SK-N-SH treated with all-trans-retinoic acid at 6 μM for 48 hours (cell line): ENCODE data around the gene USP6NL.

Experiments
- ATAC-seq: fragments of 200-7000 bp; cut with Tn5 transposase; 3 replicates; pipeline ENCODE4 v1.9.1; 2020; ENCODE audit warnings: mild to moderate bottlenecking, moderate library complexity
- ARNTL ChIP-seq: fragments of 450-650 bp; formaldehyde crosslinking; IDR thresholded peaks from 2 replicates; pipeline ENCODE4 v1.5.0; 2020; ENCODE audit warnings: low read depth, mild to moderate bottlenecking, moderate library complexity, borderline replicate concordance
- BACH2 ChIP-seq: fragments of 250-450 bp; sonication (Bioruptor Pico); IDR thresholded peaks from 2 replicates; pipeline ENCODE4 v1.9.0; 2021; ENCODE audit warnings: mild to moderate bottlenecking, borderline replicate concordance
- CSDC2 ChIP-seq: fragments of 250-450 bp; sonication (Bioruptor Pico); IDR thresholded peaks from 2 replicates; pipeline ENCODE4 v1.5.0; 2020; ENCODE audit warnings: mild to moderate bottlenecking, moderate library complexity
- CSRNP3 ChIP-seq: fragments of 250-450 bp; sonication (Bioruptor Pico); IDR thresholded peaks from 2 replicates; pipeline ENCODE4 v1.5.1; 2021; ENCODE audit warnings: mild to moderate bottlenecking, moderate library complexity
- ESRRG ChIP-seq: fragments of 250-450 bp; sonication (Bioruptor Pico); IDR thresholded peaks from 2 replicates; pipeline ENCODE4 v1.6.1; 2021; ENCODE audit warnings: mild to moderate bottlenecking
- GLIS3 ChIP-seq: fragments of 250-450 bp; sonication (Bioruptor Pico); IDR thresholded peaks from 2 replicates; pipeline ENCODE4 v1.5.0; 2020; ENCODE audit warnings: mild to moderate bottlenecking, moderate library complexity
- ISL1 ChIP-seq: fragments of 250-450 bp; sonication (Bioruptor Pico); IDR thresholded peaks from 2 replicates; pipeline ENCODE4 v2.1.2; 2022; ENCODE audit warnings: mild to moderate bottlenecking, moderate library complexity
- OSR1 ChIP-seq: fragments of 250-450 bp; sonication (Bioruptor Pico); IDR thresholded peaks from 2 replicates; pipeline ENCODE4 v1.8.0; 2022; ENCODE audit warnings: moderate library complexity, mild to moderate bottlenecking, inconsistent platforms
- PATZ1 ChIP-seq: fragments of 250-450 bp; sonication (Bioruptor Pico); IDR thresholded peaks from 2 replicates; pipeline ENCODE4 v1.8.0; 2020; ENCODE audit warnings: mild to moderate bottlenecking, moderate library complexity, borderline replicate concordance
- POU6F1 ChIP-seq: fragments of 250-450 bp; sonication (Bioruptor Pico); IDR thresholded peaks from 2 replicates; pipeline ENCODE4 v1.8.0; 2021; ENCODE audit warnings: low read depth, mild to moderate bottlenecking, moderate library complexity, borderline replicate concordance
- PPARA ChIP-seq: fragments of 250-450 bp; sonication (Bioruptor Pico); IDR thresholded peaks from 2 replicates; pipeline ENCODE4 v1.5.0; 2020; ENCODE audit warnings: mild to moderate bottlenecking, borderline replicate concordance
- RARB ChIP-seq: fragments of 250-450 bp; sonication (Bioruptor Pico); IDR thresholded peaks from 2 replicates; pipeline ENCODE4 v1.8.0; 2021; ENCODE audit warnings: mild to moderate bottlenecking, moderate library complexity
- SNAI2 ChIP-seq: fragments of 250-450 bp; sonication (Bioruptor Pico); IDR thresholded peaks from 2 replicates; pipeline ENCODE4 v1.5.0; 2020; ENCODE audit warnings: mild to moderate bottlenecking, moderate library complexity
- TCF4 ChIP-seq: fragments of 250-450 bp; sonication (Bioruptor Pico); IDR thresholded peaks from 2 replicates; pipeline ENCODE4 v1.8.0; 2021; ENCODE audit warnings: mild to moderate bottlenecking, moderate library complexity, borderline replicate concordance
- TOX ChIP-seq: fragments of 250-450 bp; sonication (Bioruptor Pico); IDR thresholded peaks from 2 replicates; pipeline ENCODE4 v1.8.0; 2021; ENCODE audit warnings: mild to moderate bottlenecking, moderate library complexity, borderline replicate concordance
- TSHZ2 ChIP-seq: fragments of 250-450 bp; sonication (Bioruptor Pico); IDR thresholded peaks from 2 replicates; pipeline ENCODE4 v1.5.0; 2020; ENCODE audit warnings: mild to moderate bottlenecking, moderate library complexity
- ZFP3 ChIP-seq: fragments of 250-450 bp; sonication (Bioruptor Pico); IDR thresholded peaks from 2 replicates; pipeline ENCODE4 v1.5.0; 2020; ENCODE audit warnings: mild to moderate bottlenecking, moderate library complexity
- ZNF565 ChIP-seq: fragments of 450-650 bp; formaldehyde crosslinking; conservative IDR thresholded peaks from 2 replicates; pipeline ENCODE4 v1.5.0; 2020; ENCODE audit warnings: low read depth, mild to moderate bottlenecking, moderate library complexity
- ZNF70 ChIP-seq: fragments of 450-650 bp; formaldehyde crosslinking; IDR thresholded peaks from 2 replicates; pipeline ENCODE4 v1.5.0; 2020; ENCODE audit warnings: mild to moderate bottlenecking, moderate library complexity
- ZNF8 ChIP-seq: fragments of 450-650 bp; formaldehyde crosslinking; IDR thresholded peaks from 2 replicates; pipeline ENCODE4 v1.5.0; 2020; ENCODE audit warnings: mild to moderate bottlenecking, moderate library complexity

USP6NL gene

GRCh38 chr10:11488126-11488525, 123.3 kb downstream of the USP6NL start:
- no peak for ATAC-seq
- TF ChIP-seq CSRNP3 (CRISPR knock-in tag), result no peak
- TF ChIP-seq ZNF70 (CRISPR knock-in tag), result no peak
- TF ChIP-seq SNAI2, result no peak
- TF ChIP-seq TOX (CRISPR knock-in tag), result no peak
- TF ChIP-seq OSR1 (CRISPR knock-in tag), result no peak
- TF ChIP-seq PATZ1 (CRISPR knock-in tag), result no peak
- TF ChIP-seq TSHZ2 (CRISPR knock-in tag), result no peak
- no peak for TF ChIP-seq ZNF565
- no peak for TF ChIP-seq PPARA (CRISPR knock-in tag)
- no peak for TF ChIP-seq ZNF8
- no peak for TF ChIP-seq ESRRG (CRISPR knock-in tag)
- TF ChIP-seq POU6F1 (CRISPR knock-in tag), result no peak
- TF ChIP-seq RARB (CRISPR knock-in tag), result no peak
- TF ChIP-seq TCF4 (CRISPR knock-in tag), result no peak
- TF ChIP-seq, all 23 proteins: peak for 0

GRCh38 chr10:11483201-11484148, 128.0 kb downstream of the USP6NL start:
- no peak for TF ChIP-seq ARNTL (CRISPR knock-in tag)
- no peak for TF ChIP-seq BACH2
- no peak for TF ChIP-seq POU6F1 (CRISPR knock-in tag)
- TF ChIP-seq GLIS3, result no peak
- TF ChIP-seq TCF4 (CRISPR knock-in tag), result no peak
- TF ChIP-seq PPARA (CRISPR knock-in tag), result no peak
- no peak for ATAC-seq

- TF ChIP-seq ZNF8 (no peak), GLIS3 (no peak), ZNF70 (CRISPR knock-in tag) (no peak), SNAI2 (no peak), OSR1 (CRISPR knock-in tag) (no peak), CSDC2 (CRISPR knock-in tag) (no peak), ZFP3 (no peak), ZNF565 (no peak), ESRRG (CRISPR knock-in tag) (no peak), ISL1 (CRISPR knock-in tag) (no peak), BACH2 (no peak)
- ATAC-seq, result no peak
Observed at GRCh38 chr10:11482306-11482705, 129.1 kb downstream of the USP6NL start.
